K562 (cell line): ENCODE data around the gene OSCP1. TPM values are rescaled to one million over a fixed set of nuclear protein-coding genes. Genes with fewer than 3 reads are reported as not detected.

Experiments
- CBFA2T2 ChIP-seq: fragments of 450-650 bp; conservative IDR thresholded peaks from 2 replicates; pipeline ENCODE4 v1.6.1; 2017; ENCODE audit warnings: mild to moderate bottlenecking
- EHMT2 ChIP-seq: fragments of 450-650 bp; IDR thresholded peaks from 2 replicates; pipeline ENCODE4 v1.6.1; 2018; ENCODE audit warnings: antibody characterized with exemption
- HNRNPH1 ChIP-seq: fragments of 200-400 bp; formaldehyde crosslinking; optimal IDR thresholded peaks from 2 replicates; pipeline ENCODE3; 2017; ENCODE audit warnings: low read depth, mild to moderate bottlenecking, low read length, moderate library complexity
- PPARD ChIP-seq: fragments of 250-450 bp; sonication (Bioruptor Pico); IDR thresholded peaks from 2 replicates; pipeline ENCODE4 v1.8.0; 2022; ENCODE audit warnings: inconsistent platforms, mild to moderate bottlenecking, moderate library complexity
- SIX5 ChIP-seq, 2 experiments: IDR thresholded peaks; 2 replicates each; pipeline ENCODE4 v1.6.1; 2011; ENCODE audit warnings: low read length in 2 of 2, borderline replicate concordance in 1 of 2, low read depth in 1 of 2, mild to moderate bottlenecking in 1 of 2, moderate library complexity in 1 of 2; ENCODE audit not compliant: insufficient read depth in 1 of 2
- ZNF133 ChIP-seq: fragments of 250-450 bp; sonication (Bioruptor Pico); IDR thresholded peaks from 2 replicates; pipeline ENCODE4 v1.4.0; 2020; ENCODE audit warnings: mild to moderate bottlenecking
- ZNF197 ChIP-seq: fragments of 200-800 bp; sonication (Bioruptor generic); IDR thresholded peaks from 2 replicates; pipeline ENCODE4 v1.6.1; 2016; ENCODE audit warnings: low read depth, missing genetic modification characterization, missing compliant biosample characterization
- ZNF444 ChIP-seq: fragments of 250-450 bp; sonication (Bioruptor Pico); IDR thresholded peaks from 2 replicates; pipeline ENCODE4 v1.4.0; 2020; ENCODE audit warnings: mild to moderate bottlenecking, moderate library complexity
- ZNF507 ChIP-seq: conservative IDR thresholded peaks from 2 replicates; pipeline ENCODE4 v1.6.1; 2017; ENCODE audit warnings: missing genetic modification characterization, missing compliant biosample characterization
- polyA plus RNA-seq, 8 experiments: library from polyadenylated mRNA; depleted of rRNA in 4 of 8; stranded (reverse) in 5 of 8; unstranded in 3 of 8; fragments of >200 nt; fragmentation: Nextera tagmentation in 2 of 8; fragmentation: Illumina TruSeq in 1 of 8; extraction: Ambion mirVana in 2 of 8; extraction: Trizol in 1 of 8; gene quantifications; 2 replicates each; pipeline versions ENCODE4 v1.2.1 to v1.2.3, GENCODE V29; 2011 to 2014; ENCODE audit warnings: inconsistent platforms in 1 of 8, missing spikeins in 1 of 8
- total RNA-seq, 7 experiments: library from RNA; depleted of rRNA in 6 of 7; stranded (reverse); fragments of >200 nt in 6 of 7; fragmentation: Illumina TruSeq in 2 of 7; extraction: Trizol in 2 of 7; gene quantifications; 2 replicates each; pipeline versions ENCODE4 v1.2.1 to v1.2.3, GENCODE V29; 2011 to 2021; ENCODE audit warnings: low replicate concordance in 1 of 7
- TF ChIP-seq, protein P1 (sequence below): sonication (generic); formaldehyde crosslinking; IDR thresholded peaks from 2 replicates; pipeline ENCODE4 v1.8.0; 2023; ENCODE audit warnings: missing genetic modification reagents, mild to moderate bottlenecking, borderline replicate concordance
- TF ChIP-seq, protein P2 (sequence below), 2 experiments: fragments of 450-650 bp in 1 of 2; sonication (generic) in 1 of 2; formaldehyde crosslinking in 1 of 2; IDR thresholded peaks; 2 replicates each; pipeline versions ENCODE4 v1.7.1 to v1.9.0; 2016 to 2022; ENCODE audit warnings: inconsistent platforms in 1 of 2, mild to moderate bottlenecking in 1 of 2, missing genetic modification reagents in 1 of 2
- TF ChIP-seq, protein P3 (sequence below): sonication (generic); formaldehyde crosslinking; IDR thresholded peaks from 2 replicates; pipeline ENCODE4 v1.8.0; 2022; ENCODE audit warnings: missing genetic modification reagents, mild to moderate bottlenecking, moderate library complexity, borderline replicate concordance

The OSCP1 gene
- total and polyA plus RNA-seq, 9 of the 15 experiments (the other 6 are each of a cell fraction or from before 2014, with no cell fraction given) = 0.15 to 0.40 (median 0.33) TPM; not detected in 5

DNA sequence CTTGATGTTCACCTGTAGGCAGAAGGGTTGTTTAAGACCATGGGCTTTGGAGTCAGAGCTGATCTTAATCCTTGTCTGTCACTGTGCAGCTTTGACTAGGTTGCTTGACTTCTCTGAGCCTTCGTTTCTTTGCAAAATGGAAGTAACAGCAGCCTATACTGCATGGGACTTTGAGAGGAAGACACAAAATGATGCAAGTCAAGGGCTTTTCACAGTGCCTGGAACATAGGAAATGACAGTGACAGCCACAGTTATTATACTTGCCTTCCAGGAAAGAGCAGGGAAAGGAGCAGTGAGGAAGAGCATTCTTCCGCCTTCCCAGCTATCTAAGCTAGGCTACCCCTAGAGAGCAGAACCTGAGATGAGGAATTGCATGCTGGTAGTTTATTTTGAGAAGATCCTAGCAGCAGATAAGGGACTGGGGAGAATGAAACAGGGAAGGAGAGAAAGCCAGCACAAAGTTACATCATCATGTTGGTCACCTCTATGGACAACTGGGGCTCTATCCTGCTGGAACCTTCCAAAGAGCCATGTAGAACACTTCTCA, 29.3 kb upstream of the OSCP1 start (continued):
- TF ChIP-seq, protein P1, sequence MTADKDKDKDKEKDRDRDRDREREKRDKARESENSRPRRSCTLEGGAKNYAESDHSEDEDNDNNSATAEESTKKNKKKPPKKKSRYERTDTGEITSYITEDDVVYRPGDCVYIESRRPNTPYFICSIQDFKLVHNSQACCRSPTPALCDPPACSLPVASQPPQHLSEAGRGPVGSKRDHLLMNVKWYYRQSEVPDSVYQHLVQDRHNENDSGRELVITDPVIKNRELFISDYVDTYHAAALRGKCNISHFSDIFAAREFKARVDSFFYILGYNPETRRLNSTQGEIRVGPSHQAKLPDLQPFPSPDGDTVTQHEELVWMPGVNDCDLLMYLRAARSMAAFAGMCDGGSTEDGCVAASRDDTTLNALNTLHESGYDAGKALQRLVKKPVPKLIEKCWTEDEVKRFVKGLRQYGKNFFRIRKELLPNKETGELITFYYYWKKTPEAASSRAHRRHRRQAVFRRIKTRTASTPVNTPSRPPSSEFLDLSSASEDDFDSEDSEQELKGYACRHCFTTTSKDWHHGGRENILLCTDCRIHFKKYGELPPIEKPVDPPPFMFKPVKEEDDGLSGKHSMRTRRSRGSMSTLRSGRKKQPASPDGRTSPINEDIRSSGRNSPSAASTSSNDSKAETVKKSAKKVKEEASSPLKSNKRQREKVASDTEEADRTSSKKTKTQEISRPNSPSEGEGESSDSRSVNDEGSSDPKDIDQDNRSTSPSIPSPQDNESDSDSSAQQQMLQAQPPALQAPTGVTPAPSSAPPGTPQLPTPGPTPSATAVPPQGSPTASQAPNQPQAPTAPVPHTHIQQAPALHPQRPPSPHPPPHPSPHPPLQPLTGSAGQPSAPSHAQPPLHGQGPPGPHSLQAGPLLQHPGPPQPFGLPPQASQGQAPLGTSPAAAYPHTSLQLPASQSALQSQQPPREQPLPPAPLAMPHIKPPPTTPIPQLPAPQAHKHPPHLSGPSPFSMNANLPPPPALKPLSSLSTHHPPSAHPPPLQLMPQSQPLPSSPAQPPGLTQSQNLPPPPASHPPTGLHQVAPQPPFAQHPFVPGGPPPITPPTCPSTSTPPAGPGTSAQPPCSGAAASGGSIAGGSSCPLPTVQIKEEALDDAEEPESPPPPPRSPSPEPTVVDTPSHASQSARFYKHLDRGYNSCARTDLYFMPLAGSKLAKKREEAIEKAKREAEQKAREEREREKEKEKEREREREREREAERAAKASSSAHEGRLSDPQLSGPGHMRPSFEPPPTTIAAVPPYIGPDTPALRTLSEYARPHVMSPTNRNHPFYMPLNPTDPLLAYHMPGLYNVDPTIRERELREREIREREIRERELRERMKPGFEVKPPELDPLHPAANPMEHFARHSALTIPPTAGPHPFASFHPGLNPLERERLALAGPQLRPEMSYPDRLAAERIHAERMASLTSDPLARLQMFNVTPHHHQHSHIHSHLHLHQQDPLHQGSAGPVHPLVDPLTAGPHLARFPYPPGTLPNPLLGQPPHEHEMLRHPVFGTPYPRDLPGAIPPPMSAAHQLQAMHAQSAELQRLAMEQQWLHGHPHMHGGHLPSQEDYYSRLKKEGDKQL (CRISPR knock-in tag) = no peak
- no peak for TF ChIP-seq CBFA2T2
- no peak for TF ChIP-seq ZNF507 (tag)
- TF ChIP-seq, protein P2, sequence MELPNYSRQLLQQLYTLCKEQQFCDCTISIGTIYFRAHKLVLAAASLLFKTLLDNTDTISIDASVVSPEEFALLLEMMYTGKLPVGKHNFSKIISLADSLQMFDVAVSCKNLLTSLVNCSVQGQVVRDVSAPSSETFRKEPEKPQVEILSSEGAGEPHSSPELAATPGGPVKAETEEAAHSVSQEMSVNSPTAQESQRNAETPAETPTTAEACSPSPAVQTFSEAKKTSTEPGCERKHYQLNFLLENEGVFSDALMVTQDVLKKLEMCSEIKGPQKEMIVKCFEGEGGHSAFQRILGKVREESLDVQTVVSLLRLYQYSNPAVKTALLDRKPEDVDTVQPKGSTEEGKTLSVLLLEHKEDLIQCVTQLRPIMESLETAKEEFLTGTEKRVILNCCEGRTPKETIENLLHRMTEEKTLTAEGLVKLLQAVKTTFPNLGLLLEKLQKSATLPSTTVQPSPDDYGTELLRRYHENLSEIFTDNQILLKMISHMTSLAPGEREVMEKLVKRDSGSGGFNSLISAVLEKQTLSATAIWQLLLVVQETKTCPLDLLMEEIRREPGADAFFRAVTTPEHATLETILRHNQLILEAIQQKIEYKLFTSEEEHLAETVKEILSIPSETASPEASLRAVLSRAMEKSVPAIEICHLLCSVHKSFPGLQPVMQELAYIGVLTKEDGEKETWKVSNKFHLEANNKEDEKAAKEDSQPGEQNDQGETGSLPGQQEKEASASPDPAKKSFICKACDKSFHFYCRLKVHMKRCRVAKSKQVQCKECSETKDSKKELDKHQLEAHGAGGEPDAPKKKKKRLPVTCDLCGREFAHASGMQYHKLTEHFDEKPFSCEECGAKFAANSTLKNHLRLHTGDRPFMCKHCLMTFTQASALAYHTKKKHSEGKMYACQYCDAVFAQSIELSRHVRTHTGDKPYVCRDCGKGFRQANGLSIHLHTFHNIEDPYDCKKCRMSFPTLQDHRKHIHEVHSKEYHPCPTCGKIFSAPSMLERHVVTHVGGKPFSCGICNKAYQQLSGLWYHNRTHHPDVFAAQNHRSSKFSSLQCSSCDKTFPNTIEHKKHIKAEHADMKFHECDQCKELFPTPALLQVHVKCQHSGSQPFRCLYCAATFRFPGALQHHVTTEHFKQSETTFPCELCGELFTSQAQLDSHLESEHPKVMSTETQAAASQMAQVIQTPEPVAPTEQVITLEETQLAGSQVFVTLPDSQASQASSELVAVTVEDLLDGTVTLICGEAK (IDR thresholded peaks at IDR 0.05) = peak; percentile 34; the same call in 1 of the 2 replicates
- TF ChIP-seq, protein P2 (CRISPR knock-in tag; IDR thresholded peaks at IDR 0.05) = no peak
- TF ChIP-seq ZNF133 (CRISPR knock-in tag) = 0 out of 2 replicates have a peak, but pooled peaks have one; percentile 7
- no peak for TF ChIP-seq HNRNPH1
- TF ChIP-seq EHMT2 = no peak
- no peak for TF ChIP-seq SIX5 (IDR thresholded peaks at IDR 0.05; ENCODE audit: borderline replicate concordance in 1 of 2, insufficient read depth in 1 of 2, low read depth in 1 of 2, low read length in 2 of 2)
- no peak for TF ChIP-seq PPARD
- no peak for TF ChIP-seq ZNF444 (CRISPR knock-in tag)
- TF ChIP-seq ZNF197 (CRISPR knock-in tag) = no peak
- TF ChIP-seq, protein P3, sequence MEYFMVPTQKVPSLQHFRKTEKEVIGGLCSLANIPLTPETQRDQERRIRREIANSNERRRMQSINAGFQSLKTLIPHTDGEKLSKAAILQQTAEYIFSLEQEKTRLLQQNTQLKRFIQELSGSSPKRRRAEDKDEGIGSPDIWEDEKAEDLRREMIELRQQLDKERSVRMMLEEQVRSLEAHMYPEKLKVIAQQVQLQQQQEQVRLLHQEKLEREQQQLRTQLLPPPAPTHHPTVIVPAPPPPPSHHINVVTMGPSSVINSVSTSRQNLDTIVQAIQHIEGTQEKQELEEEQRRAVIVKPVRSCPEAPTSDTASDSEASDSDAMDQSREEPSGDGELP = no peak
